Measurements from ENCODE around the gene VEZT.
A peak's percentile ranks its signal among the peaks of the same experiment; 100 is the strongest.

VEZT gene

DNA sequence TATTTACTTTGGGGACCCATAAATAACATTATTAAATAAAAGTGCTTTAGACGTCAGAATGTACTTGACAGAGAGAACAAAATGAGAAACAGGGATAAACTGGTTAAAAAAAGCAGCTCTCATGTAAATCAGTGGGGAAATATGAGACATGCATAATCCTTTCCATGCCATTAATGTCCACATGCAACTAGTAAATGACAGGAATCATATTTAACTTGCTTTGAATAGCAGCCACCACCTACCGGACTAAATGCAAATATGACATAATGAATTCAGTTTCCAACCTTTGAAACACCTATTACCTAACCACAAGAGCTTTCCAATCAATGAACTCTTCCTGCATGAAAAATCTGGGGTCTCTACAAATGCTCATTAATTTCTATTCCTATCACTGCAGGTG, 20.0 kb upstream of the VEZT start:
- DNase-seq (ENCODE audit: extremely low spot score) = no peak
- CTCF ChIA-PET = interaction anchor here (1.4 to 3.2 kb wide), 3 partner anchors 8 to 106 kb away, joined by 3 to 17 read pairs (median 7); partner anchors contain the start of genes FGD6 and VEZT
- POLR2A ChIA-PET = no interaction called here
- TF ChIP-seq, protein P1, sequence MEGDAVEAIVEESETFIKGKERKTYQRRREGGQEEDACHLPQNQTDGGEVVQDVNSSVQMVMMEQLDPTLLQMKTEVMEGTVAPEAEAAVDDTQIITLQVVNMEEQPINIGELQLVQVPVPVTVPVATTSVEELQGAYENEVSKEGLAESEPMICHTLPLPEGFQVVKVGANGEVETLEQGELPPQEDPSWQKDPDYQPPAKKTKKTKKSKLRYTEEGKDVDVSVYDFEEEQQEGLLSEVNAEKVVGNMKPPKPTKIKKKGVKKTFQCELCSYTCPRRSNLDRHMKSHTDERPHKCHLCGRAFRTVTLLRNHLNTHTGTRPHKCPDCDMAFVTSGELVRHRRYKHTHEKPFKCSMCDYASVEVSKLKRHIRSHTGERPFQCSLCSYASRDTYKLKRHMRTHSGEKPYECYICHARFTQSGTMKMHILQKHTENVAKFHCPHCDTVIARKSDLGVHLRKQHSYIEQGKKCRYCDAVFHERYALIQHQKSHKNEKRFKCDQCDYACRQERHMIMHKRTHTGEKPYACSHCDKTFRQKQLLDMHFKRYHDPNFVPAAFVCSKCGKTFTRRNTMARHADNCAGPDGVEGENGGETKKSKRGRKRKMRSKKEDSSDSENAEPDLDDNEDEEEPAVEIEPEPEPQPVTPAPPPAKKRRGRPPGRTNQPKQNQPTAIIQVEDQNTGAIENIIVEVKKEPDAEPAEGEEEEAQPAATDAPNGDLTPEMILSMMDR (IDR thresholded peaks at IDR 0.05; ENCODE audit: control extremely low read depth, extremely low read depth, low read depth, missing control alignments) = no peak

DNA sequence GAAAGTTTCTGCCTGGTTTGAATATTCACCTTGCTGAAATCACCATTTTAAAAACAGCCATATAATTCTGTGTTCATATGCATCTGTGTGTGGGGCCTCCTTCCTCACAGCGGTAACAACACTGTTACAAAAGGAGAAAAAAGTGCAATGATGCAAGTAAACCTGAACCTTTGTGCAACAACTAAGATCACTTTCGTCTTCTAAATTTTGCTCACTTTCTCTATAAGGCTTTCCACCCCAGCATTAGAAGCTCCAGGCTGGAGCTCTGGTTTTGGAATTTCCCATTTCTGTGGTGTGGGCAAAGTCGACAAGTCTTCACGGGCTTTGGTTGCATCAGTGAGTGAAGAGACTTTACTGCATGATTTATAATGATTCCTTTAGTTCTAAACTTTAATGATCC, 18.7 kb upstream of the VEZT start:
- TF ChIP-seq, protein P1 (IDR thresholded peaks at IDR 0.05; ENCODE audit: control extremely low read depth, extremely low read depth, low read depth, missing control alignments) = no peak
- POLR2A ChIA-PET = interaction anchor here (0.6 kb wide), 2 partner anchors 13 to 278 kb away, joined by 3 read pairs; no protein-coding TSS in a partner anchor
- peak; percentile 43 for DNase-seq (ENCODE audit: extremely low spot score)
- CTCF ChIA-PET = interaction anchor here (1.3 to 3.9 kb wide), 7 partner anchors 7 to 81 kb away, joined by 3 to 22 read pairs (median 11); partner anchors contain the start of genes FGD6 and VEZT

- POLR2A ChIA-PET = no interaction called here
- CTCF ChIA-PET = interaction anchor here (1.4 to 3.9 kb wide), 6 partner anchors 9 to 334 kb away, joined by 4 to 22 read pairs (median 14); partner anchors contain the start of genes FGD6 and VEZT
- DNase-seq (ENCODE audit: extremely low spot score) = no peak
Observed at GRCh38 chr12:95200128-95200894, 17.3 kb upstream of the VEZT start.

DNA sequence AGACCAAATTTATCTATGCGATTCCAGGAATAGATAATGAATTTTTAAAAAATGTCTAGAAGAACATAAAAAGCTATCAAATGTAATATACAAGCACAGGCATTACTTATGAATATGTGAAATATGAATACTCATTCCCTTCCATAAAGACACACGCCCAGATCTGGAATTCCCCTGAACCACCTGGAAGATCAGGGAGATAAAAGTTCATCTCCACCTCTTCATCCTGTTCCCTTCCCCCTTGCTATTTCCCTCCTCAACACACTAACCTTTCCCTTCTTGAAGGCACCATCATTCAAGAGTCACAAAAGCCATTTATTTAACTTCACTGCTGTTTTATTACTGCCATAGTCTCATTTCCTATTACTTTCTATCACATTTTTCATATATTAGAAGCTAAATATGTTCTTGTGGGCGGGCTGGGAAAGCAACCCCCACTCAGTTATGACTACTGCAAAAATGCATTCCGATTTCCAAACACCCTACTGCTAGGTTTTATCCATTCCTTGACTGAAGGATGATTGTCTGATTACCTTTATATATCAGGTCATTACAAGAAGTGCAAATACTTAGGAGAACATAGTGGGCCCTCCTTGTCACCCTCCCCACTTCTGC, 16.4 kb upstream of the VEZT start:
- no peak for DNase-seq (ENCODE audit: extremely low spot score)
- ChIA-PET POLR2A (interaction anchor here (0.5 to 0.6 kb wide), 2 partner anchors 24 to 333 kb away, joined by 4 to 5 read pairs; no protein-coding TSS in a partner anchor), CTCF (interaction anchor here (2.7 to 3.9 kb wide), 3 partner anchors 9 to 14 kb away, joined by 8 to 22 read pairs (median 19); no protein-coding TSS in a partner anchor)
- TF ChIP-seq, protein P1 (IDR thresholded peaks at IDR 0.05; ENCODE audit: control extremely low read depth, extremely low read depth, low read depth, missing control alignments) = no peak

More at GRCh38 chr12:95200128-95200894, 17.3 kb upstream of the VEZT start:
- TF ChIP-seq, protein P1 (IDR thresholded peaks at IDR 0.05; ENCODE audit: control extremely low read depth, extremely low read depth, low read depth, missing control alignments) = no peak

- DNase-seq (ENCODE audit: extremely low spot score) = no peak
- CTCF ChIA-PET = interaction anchor here (1.0 to 3.9 kb wide), 3 partner anchors 7 to 86 kb away, joined by 3 to 19 read pairs (median 3); no protein-coding TSS in a partner anchor
- POLR2A ChIA-PET = interaction anchor here (0.6 to 0.7 kb wide), 2 partner anchors 23 to 56 kb away, joined by 3 to 5 read pairs; no protein-coding TSS in a partner anchor
Observed at GRCh38 chr12:95202691-95203486, 14.7 kb upstream of the VEZT start.

More at GRCh38 chr12:95202691-95203486, 14.7 kb upstream of the VEZT start:
- TF ChIP-seq, protein P1 (IDR thresholded peaks at IDR 0.05; ENCODE audit: control extremely low read depth, extremely low read depth, low read depth, missing control alignments) = no peak

Data from GM10248 (cell line).